SK-N-SH (cell line): Measurements from ENCODE around the gene ITGB5. TPM values are rescaled to one million over a fixed set of nuclear protein-coding genes. Genes with fewer than 3 reads are reported as not detected.

Source experiments
- CTCF ChIA-PET: fragments of 300-600, 350-600 bp; formaldehyde crosslinking; extraction: SDS; loops from one replicate; lab custom pipeline; 2021; lab: Yijun Ruan, JAX
- POLR2A ChIA-PET: fragments of 350-600 bp; sonication (Branson Sonifier 250); formaldehyde crosslinking; extraction: SDS; loops from one replicate; lab custom pipeline; 2020; ENCODE audit warnings: antibody characterized with exemption, inconsistent platforms; lab: Yijun Ruan, JAX
- DNase-seq: peaks from one replicate; pipeline ENCODE4 v3.0.0; 2012
- H2AFZ ChIP-seq: fragments of 200-600 bp; sonication (generic); 2 replicates; pipeline ENCODE4 v1.8.1; 2016; ENCODE audit warnings: antibody characterized with exemption, mild to moderate bottlenecking, low read depth
- H3F3A ChIP-seq: fragments of 200-600 bp; sonication (generic); replicated peaks from 2 replicates; pipeline ENCODE3; 2016; ENCODE audit warnings: antibody characterized with exemption, mild to moderate bottlenecking; ENCODE audit not compliant: insufficient read depth
- H3K27ac ChIP-seq, 2 experiments: fragments of 200-500 bp in 1 of 2; fragments of 200-600 bp in 1 of 2; sonication (Bioruptor generic) in 1 of 2; sonication (generic), shearing (Covaris generic) in 1 of 2; 2 replicates each; pipeline versions ENCODE4 v1.5.1 to v1.6.1; 2014 to 2016; ENCODE audit warnings: low read depth in 2 of 2, inconsistent platforms in 1 of 2, low read length in 1 of 2, mild to moderate bottlenecking in 1 of 2, mixed read lengths in 1 of 2
- H3K27me3 ChIP-seq: fragments of 200-600 bp; sonication (generic), shearing (Covaris generic); 2 replicates; pipeline ENCODE4 v1.6.1; 2016; ENCODE audit warnings: mixed run types; ENCODE audit not compliant: insufficient read depth
- H3K36me3 ChIP-seq, 2 experiments: fragments of 200-500 bp in 1 of 2; fragments of 200-600 bp in 1 of 2; sonication (Bioruptor generic) in 1 of 2; sonication (generic) in 1 of 2; replicated peaks in 1 of 2; 2 replicates each; pipeline versions ENCODE3 to v1.5.1; 2014 to 2016; ENCODE audit warnings: low read length in 1 of 2, mild to moderate bottlenecking in 1 of 2; ENCODE audit not compliant: insufficient read depth in 2 of 2, control insufficient read depth in 1 of 2
- H3K4me1 ChIP-seq, 2 experiments: fragments of 200-500 bp in 1 of 2; fragments of 200-600 bp in 1 of 2; sonication (Bioruptor generic) in 1 of 2; sonication (generic), shearing (Covaris generic) in 1 of 2; 2 replicates each; pipeline versions ENCODE4 v1.5.1 to v1.6.1; 2014 to 2016; ENCODE audit warnings: low read depth in 1 of 2, low read length in 1 of 2, mixed run types in 1 of 2; ENCODE audit not compliant: insufficient read depth in 2 of 2, control insufficient read depth in 1 of 2
- H3K4me2 ChIP-seq: fragments of 200-600 bp; sonication (generic), shearing (Covaris generic); 2 replicates; pipeline ENCODE4 v1.6.1; 2017; ENCODE audit warnings: mixed run types
- H3K4me3 ChIP-seq, 2 experiments: fragments of 200-500 bp in 1 of 2; fragments of 200-600 bp in 1 of 2; sonication (Bioruptor generic) in 1 of 2; sonication (generic), shearing (Covaris generic) in 1 of 2; 2 replicates each; pipeline versions ENCODE4 v1.5.1 to v1.8.1; 2014 to 2016; ENCODE audit warnings: low read depth in 2 of 2, inconsistent platforms in 1 of 2, low read length in 1 of 2, mild to moderate bottlenecking in 1 of 2, mixed read lengths in 1 of 2, moderate library complexity in 1 of 2
- H3K79me2 ChIP-seq: fragments of 200-600 bp; sonication (generic); 2 replicates; pipeline ENCODE4 v1.8.1; 2017; ENCODE audit warnings: mild to moderate bottlenecking; ENCODE audit not compliant: insufficient read depth
- H3K9ac ChIP-seq: fragments of 200-600 bp; sonication (generic); 2 replicates; pipeline ENCODE4 v1.6.1; 2017; ENCODE audit warnings: mixed run types
- H3K9me2 ChIP-seq: fragments of 200-600 bp; sonication (generic); 2 replicates; pipeline ENCODE4 v1.6.1; 2017; ENCODE audit warnings: mixed run types
- H3K9me3 ChIP-seq: fragments of 200-600 bp; sonication (generic); 2 replicates; pipeline ENCODE4 v1.6.1; 2017; ENCODE audit warnings: mixed run types, mild to moderate bottlenecking, moderate library complexity
- H4K20me1 ChIP-seq: fragments of 200-600 bp; sonication (generic); 2 replicates; pipeline ENCODE4 v1.6.1; 2017; ENCODE audit warnings: mild to moderate bottlenecking, mixed run types; ENCODE audit not compliant: insufficient read depth
- EZH2phosphoT487 ChIP-seq: fragments of 200-600 bp; sonication (generic); IDR thresholded peaks from 2 replicates; pipeline ENCODE4 v1.6.1; 2017; ENCODE audit warnings: low read depth, mixed run types, mild to moderate bottlenecking, antibody characterized with exemption, moderate library complexity, borderline replicate concordance
- FOXJ3 ChIP-seq: sonication (generic); formaldehyde crosslinking; IDR thresholded peaks from 2 replicates; pipeline ENCODE4 v1.5.1; 2020; ENCODE audit warnings: mild to moderate bottlenecking, missing genetic modification reagents
- GABPA ChIP-seq: IDR thresholded peaks from 2 replicates; pipeline ENCODE4 v1.4.0; 2012; ENCODE audit warnings: low read depth, mild to moderate bottlenecking
- GATA2 ChIP-seq: sonication (generic); formaldehyde crosslinking; IDR thresholded peaks from 2 replicates; pipeline ENCODE4 v1.5.0; 2020; ENCODE audit warnings: mild to moderate bottlenecking, missing genetic modification reagents
- IRF3 ChIP-seq: fragments of 150-350 bp; IDR thresholded peaks from 2 replicates; pipeline ENCODE4 v1.6.1; 2016; ENCODE audit warnings: mild to moderate bottlenecking, low read depth, low read length
- JUND ChIP-seq: IDR thresholded peaks from 2 replicates; pipeline ENCODE4 v1.4.0; 2012
- MAX ChIP-seq: IDR thresholded peaks from 2 replicates; pipeline ENCODE4 v1.4.0; 2012; ENCODE audit warnings: low read depth
- MEF2A ChIP-seq: IDR thresholded peaks from 2 replicates; pipeline ENCODE4 v1.4.0; 2012; ENCODE audit warnings: low read depth, borderline replicate concordance
- MXI1 ChIP-seq: IDR thresholded peaks from 2 replicates; pipeline ENCODE4 v1.6.1; 2012; ENCODE audit warnings: mild to moderate bottlenecking, low read depth, low read length, improper control_type of control experiment
- NFIC ChIP-seq: IDR thresholded peaks from 2 replicates; pipeline ENCODE4 v1.4.0; 2012; ENCODE audit warnings: borderline replicate concordance
- RAD21 ChIP-seq: IDR thresholded peaks from 2 replicates; pipeline ENCODE4 v1.6.1; 2012; ENCODE audit warnings: mild to moderate bottlenecking, low read length
- RCOR1 ChIP-seq: fragments of 150-350 bp; IDR thresholded peaks from 2 replicates; pipeline ENCODE4 v1.6.1; 2017; ENCODE audit warnings: antibody characterized with exemption, low read length
- REST ChIP-seq: IDR thresholded peaks from 2 replicates; pipeline ENCODE4 v1.6.1; 2012; ENCODE audit warnings: mild to moderate bottlenecking, low read depth, low read length, moderate library complexity
- RXRA ChIP-seq: IDR thresholded peaks from 2 replicates; pipeline ENCODE4 v1.4.0; 2012; ENCODE audit warnings: low read depth, mild to moderate bottlenecking, borderline replicate concordance
- SIN3A ChIP-seq: IDR thresholded peaks from 2 replicates; pipeline ENCODE4 v1.6.1; 2012; ENCODE audit warnings: low read depth, mild to moderate bottlenecking, low read length, moderate library complexity, borderline replicate concordance
- TAF1 ChIP-seq: IDR thresholded peaks from 2 replicates; pipeline ENCODE4 v1.6.1; 2012; ENCODE audit warnings: low read depth, mild to moderate bottlenecking, low read length, moderate library complexity, borderline replicate concordance
- TCF12 ChIP-seq: IDR thresholded peaks from 2 replicates; pipeline ENCODE4 v1.4.0; 2012
- USF1 ChIP-seq: IDR thresholded peaks from 2 replicates; pipeline ENCODE4 v1.4.0; 2012; ENCODE audit warnings: low read depth, borderline replicate concordance
- ZBTB33 ChIP-seq: IDR thresholded peaks from 2 replicates; pipeline ENCODE4 v1.4.0; 2012; ENCODE audit warnings: low read depth, borderline replicate concordance
- WGBS: methylation state at CpG from one replicate; pipeline ENCODE4 v1.1.6; 2017; ENCODE audit warnings: low lambda C conversion rate; 5-methylcytosine and 5-hydroxymethylcytosine counted together
- polyA plus RNA-seq, 3 experiments: library from polyadenylated mRNA; depleted of rRNA; stranded (reverse); fragments of >200 nt; gene quantifications; 2 replicates each; pipeline ENCODE4 v1.2.3, GENCODE V29; 2012
- TF ChIP-seq, protein P1 (sequence below): IDR thresholded peaks from 2 replicates; pipeline ENCODE4; 2012

The ITGB5 gene
- polyA plus RNA-seq, 1 of the 3 experiments (the other 2 are of a cell fraction) = 481 TPM

- TF ChIP-seq, protein P1, sequence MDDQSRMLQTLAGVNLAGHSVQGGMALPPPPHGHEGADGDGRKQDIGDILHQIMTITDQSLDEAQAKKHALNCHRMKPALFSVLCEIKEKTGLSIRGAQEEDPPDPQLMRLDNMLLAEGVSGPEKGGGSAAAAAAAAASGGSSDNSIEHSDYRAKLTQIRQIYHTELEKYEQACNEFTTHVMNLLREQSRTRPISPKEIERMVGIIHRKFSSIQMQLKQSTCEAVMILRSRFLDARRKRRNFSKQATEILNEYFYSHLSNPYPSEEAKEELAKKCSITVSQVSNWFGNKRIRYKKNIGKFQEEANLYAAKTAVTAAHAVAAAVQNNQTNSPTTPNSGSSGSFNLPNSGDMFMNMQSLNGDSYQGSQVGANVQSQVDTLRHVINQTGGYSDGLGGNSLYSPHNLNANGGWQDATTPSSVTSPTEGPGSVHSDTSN = no peak
Observed at GRCh38 chr3:124833710-124834332, 53.3 kb downstream of the ITGB5 start (continued).

DNA sequence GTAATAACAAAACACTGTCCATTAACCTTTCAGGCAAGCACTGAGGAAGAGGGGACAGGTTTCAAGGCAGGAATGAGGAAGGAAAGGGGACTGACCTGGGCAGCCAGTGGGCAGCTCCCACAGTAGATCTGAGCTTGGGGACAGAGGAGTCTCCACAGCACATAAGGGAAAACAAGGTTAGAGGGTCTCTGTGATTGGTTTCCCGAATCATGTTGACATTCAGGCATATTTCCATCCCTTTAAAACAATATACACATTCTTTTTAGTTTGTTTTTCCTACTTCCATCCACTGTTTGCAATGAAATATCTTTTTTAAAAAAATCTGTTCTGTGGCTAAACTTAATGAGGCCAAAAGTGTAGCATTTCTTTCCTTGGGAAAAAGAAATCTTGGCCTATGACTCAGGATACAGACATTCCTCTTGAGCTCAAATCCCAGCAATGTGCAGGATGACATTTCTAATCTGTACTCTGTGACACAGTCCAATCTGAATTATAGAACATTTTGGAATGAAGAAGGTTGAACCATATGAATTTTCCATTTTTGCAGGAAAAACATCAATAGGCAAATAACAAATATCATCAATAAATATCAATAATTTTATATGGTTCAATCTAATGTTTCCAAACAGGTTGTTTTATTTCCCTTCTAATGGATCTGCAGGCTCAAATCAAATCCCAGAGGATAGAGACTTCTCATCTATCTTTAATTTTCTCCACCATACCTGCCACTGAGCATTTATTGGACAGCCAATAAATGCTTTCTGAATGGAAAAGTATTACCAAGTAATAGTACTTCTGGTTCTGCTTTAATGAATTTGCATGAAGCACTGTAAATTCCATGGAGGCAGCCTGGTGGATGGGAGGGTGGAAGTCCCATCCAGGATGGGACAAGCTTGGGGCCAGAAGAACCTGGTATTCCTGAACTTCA, 54.1 kb downstream of the ITGB5 start:
- peaks cover 75% of the 10 kb centered on the region for H3K79me2 ChIP-seq
- no peak for TF ChIP-seq SIN3A
- no peak for TF ChIP-seq TAF1
- no peak for TF ChIP-seq GATA2 (CRISPR knock-in tag)
- TF ChIP-seq JUND = peak; percentile 77
- no peak for TF ChIP-seq USF1
- TF ChIP-seq MAX = no peak
- TF ChIP-seq EZH2phosphoT487 = no peak
- TF ChIP-seq TCF12 = peak; percentile 78
- no peak for TF ChIP-seq RAD21
- no peak for TF ChIP-seq FOXJ3 (CRISPR knock-in tag)
- TF ChIP-seq REST = no peak
- no peak for TF ChIP-seq ZBTB33
- TF ChIP-seq MXI1 = no peak
- peak; percentile 49; the same call in 1 of the 2 replicates for TF ChIP-seq RXRA
- no peak for TF ChIP-seq GABPA
- TF ChIP-seq RCOR1 = no peak
- TF ChIP-seq MEF2A = no peak
- no peak for TF ChIP-seq IRF3
- no peak; the same call in 1 of the 2 replicates for TF ChIP-seq NFIC

More for the DNA sequence above, 54.1 kb downstream of the ITGB5 start:
- 84% methylated on average over 1 of the region's 1 CpG for WGBS
- H2AFZ ChIP-seq = no peak overlapping the region
- no peaks in the 10 kb centered on the region for H3K9me2 ChIP-seq
- ChIA-PET CTCF (no interaction called here), POLR2A (no interaction called here)
- DNase-seq = no peak
- peak overlapping the region; percentile 83 to 94 for H3K27ac ChIP-seq
- H3K4me3 ChIP-seq = no peak overlapping the region
- H3K9ac ChIP-seq = peak overlapping the region; percentile 24; the same call in 1 of the 2 replicates
- peaks cover 35 to 67% of the 10 kb centered on the region in 2 experiments for H3K36me3 ChIP-seq
- peaks cover 41% of the 10 kb centered on the region for H3F3A ChIP-seq
- peaks cover 48 to 72% of the 10 kb centered on the region in 2 experiments for H3K4me1 ChIP-seq
- no peaks in the 10 kb centered on the region for H3K27me3 ChIP-seq
- no peaks in the 10 kb centered on the region for H3K9me3 ChIP-seq
- H4K20me1 ChIP-seq = no peaks in the 10 kb centered on the region
- H3K4me2 ChIP-seq = peak overlapping the region; percentile 30; the same call in 1 of the 2 replicates
